GM21825 (cell line): ENCODE data around the gene SSTR3.

ENCODE experiments used
- ATAC-seq: cut with Tn5 transposase; IDR thresholded peaks from one replicate; pipeline ENCODE4 v1.9.1; 2021; ENCODE audit warnings: mild to moderate bottlenecking, moderate library complexity; ENCODE audit not compliant: unreplicated experiment

SSTR3 gene

GRCh38 chr22:37154925-37155712 is 57.2 kb downstream of the SSTR3 start:
- no peak for ATAC-seq
